ENCODE results near the gene SPAG5.

Gene SPAG5

GRCh38 chr17:28572259-28573039 lies 26.4 kb downstream of the SPAG5 start:
- Histone ChIP-seq H2AFZ (ENCODE audit: low read depth, low read length) (no peak overlapping the region), H2BK15ac (ENCODE audit: low read depth, poor library complexity, severe bottlenecking) (no peak overlapping the region), H2BK12ac (ENCODE audit: low read length in 2 of 2) (peak overlapping the region in 1 of 2 experiments; percentile 25), H3K9ac (ENCODE audit: low read length) (peak overlapping the region; percentile 92), H3K14ac (ENCODE audit: low read length in 2 of 2) (no peak overlapping the region), H3K27me3 (ENCODE audit: control insufficient read depth in 1 of 2, insufficient read depth in 1 of 2, low read length in 2 of 2) (no peaks in the 10 kb centered on the region), H3K36me3 (ENCODE audit: control insufficient read depth in 1 of 2, insufficient read depth in 2 of 2, low read depth in 1 of 2, low read length in 2 of 2) (peaks cover 5 to 6% of the 10 kb centered on the region in 2 experiments), H3K23ac (ENCODE audit: low read length in 2 of 2) (no peak overlapping the region), H2BK5ac (ENCODE audit: low read depth, low read length, poor library complexity, severe bottlenecking) (no peak overlapping the region), H2BK120ac (ENCODE audit: low read depth, low read length) (no peak overlapping the region), H3K79me1 (replicated peaks; ENCODE audit: low read length, poor library complexity, severe bottlenecking) (peaks cover 10% of the 10 kb centered on the region), H3K4ac (ENCODE audit: low read depth in 1 of 2, low read length in 2 of 2) (peak overlapping the region in 1 of 2 experiments; percentile 35), H4K8ac (ENCODE audit: low read length) (peak overlapping the region; percentile 12), H3K4me3 (ENCODE audit: insufficient read depth in 1 of 2, low read depth in 1 of 2, low read length in 2 of 2) (peak overlapping the region in 1 of 2 experiments; percentile 99), H3K27ac (ENCODE audit: low read length, poor library complexity, severe bottlenecking) (no peak overlapping the region), H3K9me3 (ENCODE audit: control insufficient read depth, low read length) (no peaks in the 10 kb centered on the region), H3K18ac (ENCODE audit: low read depth in 1 of 2, low read length in 2 of 2) (no peak overlapping the region), H4K91ac (ENCODE audit: low read length) (no peak overlapping the region), H3K4me1 (ENCODE audit: control insufficient read depth, insufficient read depth, low read depth, low read length) (peaks cover 14% of the 10 kb centered on the region), H3K4me2 (ENCODE audit: low read length, poor library complexity, severe bottlenecking) (no peak overlapping the region), H2AK5ac (ENCODE audit: low read length, severe bottlenecking) (no peak overlapping the region)
- WGBS: 86% methylated on average over 5 of the region's 5 CpGs
- DNase-seq: no peak

GRCh38 chr17:28571361-28572122 lies 27.3 kb downstream of the SPAG5 start, which contains the start of gene PIGS:
Gene PIGS (minus strand): TSS chr17:28571524. CDS start chr17:28571496, 28 bp downstream.
- no peak within 1 kb of the TSS for H2AK5ac ChIP-seq (ENCODE audit: low read length, severe bottlenecking)
- H4K91ac ChIP-seq (ENCODE audit: low read length): peak within 1 kb of the TSS; percentile 36
- peak within 1 kb of the TSS; percentile 35 to 57 for H3K4ac ChIP-seq (ENCODE audit: low read depth in 1 of 2, low read length in 2 of 2)
- DNase-seq: peak; percentile 93
- H2BK12ac ChIP-seq (ENCODE audit: low read length in 2 of 2): no peak within 1 kb of the TSS
- peak within 1 kb of the TSS; percentile 77 to 99 for H3K4me3 ChIP-seq (ENCODE audit: insufficient read depth in 1 of 2, low read depth in 1 of 2, low read length in 2 of 2)
- H2AFZ ChIP-seq (ENCODE audit: low read depth, low read length): peak within 1 kb of the TSS; percentile 90
- no peak within 1 kb of the TSS for H2BK120ac ChIP-seq (ENCODE audit: low read depth, low read length)
- H3K79me1 ChIP-seq (replicated peaks; ENCODE audit: low read length, poor library complexity, severe bottlenecking): peaks cover 13% of the 10 kb centered on the region
- peak within 1 kb of the TSS; percentile 90 for H3K4me2 ChIP-seq (ENCODE audit: low read length, poor library complexity, severe bottlenecking)
- no peak within 1 kb of the TSS for H3K27ac ChIP-seq (ENCODE audit: low read length, poor library complexity, severe bottlenecking)
- peaks cover 10% of the 10 kb centered on the region for H3K4me1 ChIP-seq (ENCODE audit: control insufficient read depth, insufficient read depth, low read depth, low read length)
- peaks cover 6 to 11% of the 10 kb centered on the region in 2 experiments for H3K36me3 ChIP-seq (ENCODE audit: control insufficient read depth in 1 of 2, insufficient read depth in 2 of 2, low read depth in 1 of 2, low read length in 2 of 2)
- 2% methylated on average over 46 of the region's 49 CpGs for WGBS
- peak within 1 kb of the TSS in 1 of 2 experiments; percentile 51 for H3K23ac ChIP-seq (ENCODE audit: low read length in 2 of 2)
- H3K27me3 ChIP-seq (ENCODE audit: control insufficient read depth in 1 of 2, insufficient read depth in 1 of 2, low read length in 2 of 2): no peaks in the 10 kb centered on the region
- peak within 1 kb of the TSS; percentile 92 for H3K9ac ChIP-seq (ENCODE audit: low read length)
- no peak within 1 kb of the TSS for H2BK5ac ChIP-seq (ENCODE audit: low read depth, low read length, poor library complexity, severe bottlenecking)
- no peaks in the 10 kb centered on the region for H3K9me3 ChIP-seq (ENCODE audit: control insufficient read depth, low read length)
- H4K8ac ChIP-seq (ENCODE audit: low read length): peak within 1 kb of the TSS; percentile 78
- peak within 1 kb of the TSS in 1 of 2 experiments; percentile 68 for H3K14ac ChIP-seq (ENCODE audit: low read length in 2 of 2)
- H3K18ac ChIP-seq (ENCODE audit: low read depth in 1 of 2, low read length in 2 of 2): peak within 1 kb of the TSS; percentile 71 to 77
- no peak within 1 kb of the TSS for H2BK15ac ChIP-seq (ENCODE audit: low read depth, poor library complexity, severe bottlenecking)

GRCh38 chr17:28570716-28571360 lies 28.0 kb downstream of the SPAG5 start:
- peaks cover 13% of the 10 kb centered on the region for H3K79me1 ChIP-seq (replicated peaks; ENCODE audit: low read length, poor library complexity, severe bottlenecking)
- no peak overlapping the region for H2BK120ac ChIP-seq (ENCODE audit: low read depth, low read length)
- peak overlapping the region in 1 of 2 experiments; percentile 51 for H3K23ac ChIP-seq (ENCODE audit: low read length in 2 of 2)
- H4K8ac ChIP-seq (ENCODE audit: low read length): peak overlapping the region; percentile 78
- peak overlapping the region; percentile 90 for H2AFZ ChIP-seq (ENCODE audit: low read depth, low read length)
- no peaks in the 10 kb centered on the region for H3K9me3 ChIP-seq (ENCODE audit: control insufficient read depth, low read length)
- H2BK5ac ChIP-seq (ENCODE audit: low read depth, low read length, poor library complexity, severe bottlenecking): no peak overlapping the region
- peaks cover 10% of the 10 kb centered on the region for H3K4me1 ChIP-seq (ENCODE audit: control insufficient read depth, insufficient read depth, low read depth, low read length)
- H3K14ac ChIP-seq (ENCODE audit: low read length in 2 of 2): peak overlapping the region in 1 of 2 experiments; percentile 68
- peaks cover 6 to 12% of the 10 kb centered on the region in 2 experiments for H3K36me3 ChIP-seq (ENCODE audit: control insufficient read depth in 1 of 2, insufficient read depth in 2 of 2, low read depth in 1 of 2, low read length in 2 of 2)
- no peak overlapping the region for H3K27ac ChIP-seq (ENCODE audit: low read length, poor library complexity, severe bottlenecking)
- H2BK15ac ChIP-seq (ENCODE audit: low read depth, poor library complexity, severe bottlenecking): no peak overlapping the region
- peak overlapping the region in 1 of 2 experiments; percentile 57 for H3K4ac ChIP-seq (ENCODE audit: low read depth in 1 of 2, low read length in 2 of 2)
- peak overlapping the region; percentile 36 for H4K91ac ChIP-seq (ENCODE audit: low read length)
- H3K4me3 ChIP-seq (ENCODE audit: insufficient read depth in 1 of 2, low read depth in 1 of 2, low read length in 2 of 2): peak overlapping the region; percentile 77 to 99
- no peak overlapping the region for H2AK5ac ChIP-seq (ENCODE audit: low read length, severe bottlenecking)
- 1% methylated on average over 39 of the region's 39 CpGs for WGBS
- peak overlapping the region; percentile 71 to 77 for H3K18ac ChIP-seq (ENCODE audit: low read depth in 1 of 2, low read length in 2 of 2)
- H3K4me2 ChIP-seq (ENCODE audit: low read length, poor library complexity, severe bottlenecking): peak overlapping the region; percentile 90
- peak overlapping the region; percentile 92 for H3K9ac ChIP-seq (ENCODE audit: low read length)
- DNase-seq: peak; percentile 47
- H2BK12ac ChIP-seq (ENCODE audit: low read length in 2 of 2): no peak overlapping the region
- H3K27me3 ChIP-seq (ENCODE audit: control insufficient read depth in 1 of 2, insufficient read depth in 1 of 2, low read length in 2 of 2): no peaks in the 10 kb centered on the region

Measured in mesenchymal stem cell (in vitro differentiated cells and primary cell).